GM21528 (cell line): ENCODE results near the gene ARAP2.

Source experiments
- ATAC-seq: cut with Tn5 transposase; IDR thresholded peaks from one replicate; pipeline ENCODE4 v1.9.1; 2021; ENCODE audit warnings: mild to moderate bottlenecking, moderate library complexity; ENCODE audit not compliant: unreplicated experiment, low FRiP score

The ARAP2 gene

GRCh38 chr4:36056136-36056535 lies 188.2 kb downstream of the ARAP2 start:
- no peak for ATAC-seq

GRCh38 chr4:36054694-36055422 lies 189.5 kb downstream of the ARAP2 start:
- no peak for ATAC-seq

- ATAC-seq = no peak
Measured at GRCh38 chr4:36053930-36054329, 190.4 kb downstream of the ARAP2 start.

GRCh38 chr4:36051634-36052033 lies 192.7 kb downstream of the ARAP2 start:
- ATAC-seq = no peak

GRCh38 chr4:36046026-36046425 lies 198.3 kb downstream of the ARAP2 start:
- no peak for ATAC-seq

GRCh38 chr4:36043901-36044300 lies 200.4 kb downstream of the ARAP2 start:
- ATAC-seq = no peak

- ATAC-seq = no peak
Measured at GRCh38 chr4:36043241-36043640, 201.1 kb downstream of the ARAP2 start.

- ATAC-seq = no peak
Measured at GRCh38 chr4:36042122-36042970, 202.0 kb downstream of the ARAP2 start.

GRCh38 chr4:36041340-36041739 lies 203.0 kb downstream of the ARAP2 start:
- ATAC-seq = no peak

GRCh38 chr4:36039026-36039425 lies 205.3 kb downstream of the ARAP2 start:
- no peak for ATAC-seq

GRCh38 chr4:36038491-36038890 lies 205.8 kb downstream of the ARAP2 start:
- ATAC-seq = no peak

- no peak for ATAC-seq
Measured at GRCh38 chr4:36037127-36037526, 207.2 kb downstream of the ARAP2 start.

GRCh38 chr4:36029951-36030350 lies 214.4 kb downstream of the ARAP2 start:
- ATAC-seq = no peak

GRCh38 chr4:36027203-36027602 lies 217.1 kb downstream of the ARAP2 start:
- no peak for ATAC-seq

GRCh38 chr4:36026348-36026880 lies 217.9 kb downstream of the ARAP2 start:
- ATAC-seq = no peak

- ATAC-seq = no peak
Measured at GRCh38 chr4:36024901-36025660, 219.2 kb downstream of the ARAP2 start.

GRCh38 chr4:36020351-36020750 lies 224.0 kb downstream of the ARAP2 start:
- no peak for ATAC-seq
